Panc1 (cell line): ENCODE measurements around the gene UCP2. TPM values are rescaled to one million over a fixed set of nuclear protein-coding genes. Genes with fewer than 3 reads are reported as not detected.

Source experiments
- ATAC-seq: fragments of 200-7000 bp; cut with Tn5 transposase; 2 replicates; pipeline ENCODE4 v1.9.1; 2020; ENCODE audit warnings: mild to moderate bottlenecking, moderate library complexity
- BruUV-seq: library from RNA; stranded (reverse); fragments of 400-500 nt; replicated peaks from 2 replicates; lab custom pipeline; 2021; lab: Mats Ljungman, UMichigan
- CTCF ChIA-PET: fragments of 300-600 bp; sonication (Branson Sonifier 250); formaldehyde crosslinking; loops from one replicate; lab custom pipeline; 2022; ENCODE audit warnings: antibody characterized with exemption; lab: Charles Lee
- POLR2A ChIA-PET: fragments of 300-600 bp; sonication (Branson Sonifier 250); formaldehyde crosslinking; loops from one replicate; lab custom pipeline; 2022; ENCODE audit warnings: antibody characterized with exemption; lab: Charles Lee
- DNase-seq: peaks from one replicate; pipeline ENCODE4 v3.0.0-alpha.2; 2010; ENCODE audit warnings: low read depth, low spot score
- H3K27ac ChIP-seq: 2 replicates; pipeline ENCODE4 v1.5.1; 2011; ENCODE audit warnings: mild to moderate bottlenecking, low read length, inconsistent platforms
- H3K27me3 ChIP-seq: fragments of 200-500 bp; sonication (Bioruptor generic); 2 replicates; pipeline ENCODE4 v1.6.0; 2014; ENCODE audit warnings: low read length, inconsistent platforms; ENCODE audit not compliant: control insufficient read depth, insufficient read depth
- H3K36me3 ChIP-seq: fragments of 200-500 bp; sonication (Bioruptor generic); 2 replicates; pipeline ENCODE4 v1.5.1; 2014; ENCODE audit warnings: inconsistent platforms, mild to moderate bottlenecking, low read length, moderate library complexity; ENCODE audit not compliant: control insufficient read depth, insufficient read depth
- H3K4me1 ChIP-seq: 2 replicates; pipeline ENCODE4 v1.5.1; 2011; ENCODE audit warnings: inconsistent platforms, mild to moderate bottlenecking, low read length, moderate library complexity; ENCODE audit not compliant: control insufficient read depth, insufficient read depth
- H3K4me3 ChIP-seq, 2 experiments: 2 replicates each; pipeline ENCODE4 v1.5.1; 2011 to 2012; ENCODE audit warnings: low read depth in 2 of 2, low read length in 2 of 2, mild to moderate bottlenecking in 2 of 2, inconsistent platforms in 1 of 2, moderate library complexity in 1 of 2
- H3K9me3 ChIP-seq: fragments of 200-500 bp; sonication (Bioruptor generic); 2 replicates; pipeline ENCODE4 v1.5.1; 2014; ENCODE audit warnings: low read depth, mild to moderate bottlenecking, inconsistent platforms, low read length, moderate library complexity; ENCODE audit not compliant: control insufficient read depth, insufficient read depth
- POLR2AphosphoS5 ChIP-seq: IDR thresholded peaks from 2 replicates; pipeline ENCODE4 v1.6.1; 2012; ENCODE audit warnings: mild to moderate bottlenecking, low read depth, low read length, moderate library complexity
- SIN3A ChIP-seq: IDR thresholded peaks from 2 replicates; pipeline ENCODE4 v1.6.1; 2012; ENCODE audit warnings: low read depth, mild to moderate bottlenecking, low read length, moderate library complexity, borderline replicate concordance; ENCODE audit not compliant: insufficient read depth
- TCF7L2 ChIP-seq: IDR thresholded peaks from 2 replicates; pipeline ENCODE4 v1.6.1; 2011; ENCODE audit warnings: mild to moderate bottlenecking, low read depth, low read length, inconsistent platforms
- in situ Hi-C: cut with HindIII; loops from 2 replicates; pipeline ENCODE4 v1.10.0; 2016; ENCODE audit warnings: low sequenced_read_pairs, low pct_unique_long_range_greater_than_20kb
- intact Hi-C: fragments of 100-400 bp; cut with micrococcal nuclease; formaldehyde crosslinking; loops from one replicate; pipeline ENCODE4 v1.10.0; 2022; ENCODE audit not compliant: unreplicated experiment
- total RNA-seq: library from RNA; stranded (reverse); gene quantifications from one replicate; pipeline ENCODE4 v1.2.1, GENCODE V29; 2021; ENCODE audit not compliant: unreplicated experiment
- TF ChIP-seq, protein P1 (sequence below): fragments of 450-650 bp; IDR thresholded peaks from 2 replicates; pipeline ENCODE4 v1.5.1; 2017; ENCODE audit warnings: mild to moderate bottlenecking
- TF ChIP-seq, protein P2 (sequence below), 2 experiments: IDR thresholded peaks; 2 replicates each; pipeline ENCODE4 v1.6.1; 2011 to 2012; ENCODE audit warnings: low read depth in 2 of 2, control low read depth in 1 of 2, low read length in 1 of 2, mild to moderate bottlenecking in 1 of 2, moderate library complexity in 1 of 2; ENCODE audit not compliant: insufficient read depth in 1 of 2

Gene UCP2
- total RNA-seq, 1 experiment from 2014 or later: 68.8 TPM

DNA sequence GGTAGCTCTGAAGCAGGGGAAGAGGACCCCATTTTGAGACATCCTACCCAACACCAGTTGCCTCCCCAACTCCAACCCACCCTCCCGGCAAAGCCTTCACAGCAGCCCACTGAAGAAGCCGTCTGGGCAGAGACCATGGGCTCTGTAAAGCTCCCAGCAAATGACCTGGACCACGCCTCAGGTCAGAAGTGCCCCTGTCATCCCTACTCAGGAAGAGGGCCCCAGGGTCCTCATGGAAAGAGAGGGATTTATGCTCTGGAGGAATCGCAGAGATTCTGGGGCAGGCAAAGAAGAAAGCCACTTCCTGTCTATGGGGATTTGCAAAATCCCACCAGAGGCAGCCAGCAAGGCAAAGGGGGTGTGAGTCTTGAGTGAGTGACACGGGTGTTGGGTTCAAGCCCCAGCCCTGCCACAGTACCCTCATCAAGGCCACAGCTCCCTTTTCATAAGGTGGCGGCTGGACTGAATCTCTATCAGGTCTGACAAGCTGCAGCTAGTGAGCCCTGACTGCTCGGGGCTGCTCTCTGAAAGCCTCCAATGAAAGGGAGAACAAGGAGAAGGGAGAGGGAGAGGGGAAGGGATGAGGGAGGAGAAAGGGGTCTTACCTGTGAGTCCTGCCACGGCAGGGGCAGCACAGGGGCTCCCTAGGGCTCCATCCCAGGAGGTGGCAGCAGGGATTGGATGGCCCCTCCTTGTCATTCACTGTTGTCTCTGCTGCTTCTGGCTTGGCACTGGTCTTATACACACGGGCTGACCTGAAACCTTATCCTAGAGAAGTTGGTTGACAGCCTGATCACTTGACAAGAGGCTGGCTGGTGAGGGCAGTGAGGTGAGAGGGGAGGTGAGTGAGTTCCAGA lies 26.0 kb upstream of the UCP2 start, which contains the start of gene UCP3:
UCP3 (minus strand) TSS at position 713 of the 857 bp plus-strand sequence. CDS start 2,043 bp downstream, outside the sequence.
- intact Hi-C loops: no loop called here
- Histone ChIP-seq H3K27me3 (no peaks in the 10 kb centered on the region), H3K27ac (no peak within 1 kb of the TSS), H3K9me3 (no peaks in the 10 kb centered on the region), H3K4me3 (no peak within 1 kb of the TSS), H3K36me3 (no peaks in the 10 kb centered on the region), H3K4me1 (no peaks in the 10 kb centered on the region)
- no peak for TF ChIP-seq SIN3A
- TF ChIP-seq TCF7L2: no peak
- no peak for TF ChIP-seq POLR2AphosphoS5
- TF ChIP-seq, protein P1, sequence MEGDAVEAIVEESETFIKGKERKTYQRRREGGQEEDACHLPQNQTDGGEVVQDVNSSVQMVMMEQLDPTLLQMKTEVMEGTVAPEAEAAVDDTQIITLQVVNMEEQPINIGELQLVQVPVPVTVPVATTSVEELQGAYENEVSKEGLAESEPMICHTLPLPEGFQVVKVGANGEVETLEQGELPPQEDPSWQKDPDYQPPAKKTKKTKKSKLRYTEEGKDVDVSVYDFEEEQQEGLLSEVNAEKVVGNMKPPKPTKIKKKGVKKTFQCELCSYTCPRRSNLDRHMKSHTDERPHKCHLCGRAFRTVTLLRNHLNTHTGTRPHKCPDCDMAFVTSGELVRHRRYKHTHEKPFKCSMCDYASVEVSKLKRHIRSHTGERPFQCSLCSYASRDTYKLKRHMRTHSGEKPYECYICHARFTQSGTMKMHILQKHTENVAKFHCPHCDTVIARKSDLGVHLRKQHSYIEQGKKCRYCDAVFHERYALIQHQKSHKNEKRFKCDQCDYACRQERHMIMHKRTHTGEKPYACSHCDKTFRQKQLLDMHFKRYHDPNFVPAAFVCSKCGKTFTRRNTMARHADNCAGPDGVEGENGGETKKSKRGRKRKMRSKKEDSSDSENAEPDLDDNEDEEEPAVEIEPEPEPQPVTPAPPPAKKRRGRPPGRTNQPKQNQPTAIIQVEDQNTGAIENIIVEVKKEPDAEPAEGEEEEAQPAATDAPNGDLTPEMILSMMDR: no peak
- TF ChIP-seq, protein P2, sequence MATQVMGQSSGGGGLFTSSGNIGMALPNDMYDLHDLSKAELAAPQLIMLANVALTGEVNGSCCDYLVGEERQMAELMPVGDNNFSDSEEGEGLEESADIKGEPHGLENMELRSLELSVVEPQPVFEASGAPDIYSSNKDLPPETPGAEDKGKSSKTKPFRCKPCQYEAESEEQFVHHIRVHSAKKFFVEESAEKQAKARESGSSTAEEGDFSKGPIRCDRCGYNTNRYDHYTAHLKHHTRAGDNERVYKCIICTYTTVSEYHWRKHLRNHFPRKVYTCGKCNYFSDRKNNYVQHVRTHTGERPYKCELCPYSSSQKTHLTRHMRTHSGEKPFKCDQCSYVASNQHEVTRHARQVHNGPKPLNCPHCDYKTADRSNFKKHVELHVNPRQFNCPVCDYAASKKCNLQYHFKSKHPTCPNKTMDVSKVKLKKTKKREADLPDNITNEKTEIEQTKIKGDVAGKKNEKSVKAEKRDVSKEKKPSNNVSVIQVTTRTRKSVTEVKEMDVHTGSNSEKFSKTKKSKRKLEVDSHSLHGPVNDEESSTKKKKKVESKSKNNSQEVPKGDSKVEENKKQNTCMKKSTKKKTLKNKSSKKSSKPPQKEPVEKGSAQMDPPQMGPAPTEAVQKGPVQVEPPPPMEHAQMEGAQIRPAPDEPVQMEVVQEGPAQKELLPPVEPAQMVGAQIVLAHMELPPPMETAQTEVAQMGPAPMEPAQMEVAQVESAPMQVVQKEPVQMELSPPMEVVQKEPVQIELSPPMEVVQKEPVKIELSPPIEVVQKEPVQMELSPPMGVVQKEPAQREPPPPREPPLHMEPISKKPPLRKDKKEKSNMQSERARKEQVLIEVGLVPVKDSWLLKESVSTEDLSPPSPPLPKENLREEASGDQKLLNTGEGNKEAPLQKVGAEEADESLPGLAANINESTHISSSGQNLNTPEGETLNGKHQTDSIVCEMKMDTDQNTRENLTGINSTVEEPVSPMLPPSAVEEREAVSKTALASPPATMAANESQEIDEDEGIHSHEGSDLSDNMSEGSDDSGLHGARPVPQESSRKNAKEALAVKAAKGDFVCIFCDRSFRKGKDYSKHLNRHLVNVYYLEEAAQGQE (IDR thresholded peaks at IDR 0.05; ENCODE audit: insufficient read depth in 1 of 2, low read depth in 2 of 2, low read length in 1 of 2): no peak
- BruUV-seq: no TSS peak
- ATAC-seq: no peak
- ChIA-PET POLR2A (no interaction called here), CTCF (no interaction called here)
- DNase-seq: no peak
- in situ Hi-C loops: no loop called here

DNA sequence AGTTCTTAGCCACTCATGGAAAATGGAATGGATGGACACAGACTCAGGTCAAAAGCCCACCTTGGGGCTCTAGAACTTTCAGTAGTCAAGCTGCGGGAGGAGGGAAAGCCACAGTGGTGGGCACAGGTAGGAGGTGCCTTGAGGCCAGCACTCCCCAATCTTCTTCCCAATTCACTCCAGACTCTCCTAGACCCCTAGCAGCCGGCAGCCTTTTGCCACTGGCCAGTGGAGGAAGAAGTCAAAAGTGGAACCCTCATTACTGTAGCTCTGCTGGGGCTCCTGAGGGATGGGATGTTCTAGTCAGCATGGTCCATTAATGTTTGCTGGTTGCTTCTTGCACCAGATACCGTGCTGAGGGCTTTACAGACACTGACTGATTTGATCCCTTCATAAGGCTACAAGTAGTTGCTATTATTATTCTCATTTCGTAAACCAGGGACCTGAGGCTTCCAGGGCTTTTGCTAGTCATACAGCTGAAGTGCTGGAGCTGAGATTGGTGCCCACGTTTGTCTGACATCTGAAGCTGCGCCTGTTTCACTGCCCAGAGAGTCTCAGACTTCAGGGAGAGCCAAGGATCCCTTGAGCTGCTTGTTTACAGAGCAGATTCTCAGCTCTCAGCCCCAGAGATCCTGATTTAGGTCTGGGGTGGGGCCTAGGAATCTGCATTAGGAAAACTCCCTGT lies 25.2 kb upstream of the UCP2 start:
- DNase-seq: no peak
- H3K9me3 ChIP-seq: no peaks in the 10 kb centered on the region

More for the DNA sequence above, 25.2 kb upstream of the UCP2 start:
- Histone ChIP-seq H3K4me1 (no peaks in the 10 kb centered on the region), H3K27me3 (no peaks in the 10 kb centered on the region), H3K36me3 (no peaks in the 10 kb centered on the region), H3K4me3 (no peak overlapping the region), H3K27ac (no peak overlapping the region)
- BruUV-seq: no TSS peak
- in situ Hi-C loops (no loop called here), intact Hi-C loops (no loop called here)
- ATAC-seq: no peak
- no peak for TF ChIP-seq POLR2AphosphoS5
- TF ChIP-seq, protein P2 (IDR thresholded peaks at IDR 0.05; ENCODE audit: insufficient read depth in 1 of 2, low read depth in 2 of 2, low read length in 1 of 2): no peak
- TF ChIP-seq SIN3A: no peak
- TF ChIP-seq, protein P1: no peak
- no peak for TF ChIP-seq TCF7L2
- ChIA-PET POLR2A (no interaction called here), CTCF (no interaction called here)
